Ectodermal cell (in vitro differentiated cells): ENCODE measurements around the gene PARD3B.

Experiments used
- H3K27ac ChIP-seq: 2 replicates; pipeline ENCODE4 v1.7.0; 2013; ENCODE audit warnings: mild to moderate bottlenecking, low read depth, low read length; ENCODE audit not compliant: insufficient read depth, poor library complexity, severe bottlenecking
- H3K27me3 ChIP-seq: 2 replicates; pipeline ENCODE4 v1.7.0; 2013; ENCODE audit warnings: mild to moderate bottlenecking, low read length; ENCODE audit not compliant: insufficient read depth, control insufficient read depth, poor library complexity, severe bottlenecking
- H3K36me3 ChIP-seq: one replicate; pipeline ENCODE4 v1.7.0; 2013; ENCODE audit warnings: low read length; ENCODE audit not compliant: control insufficient read depth, insufficient read depth
- H3K4me1 ChIP-seq: one replicate; pipeline ENCODE4 v1.7.0; 2013; ENCODE audit warnings: low read length; ENCODE audit not compliant: control insufficient read depth, insufficient read depth
- H3K4me3 ChIP-seq: 2 replicates; pipeline ENCODE4 v1.7.0; 2013; ENCODE audit warnings: low read depth, low read length, control low read depth; ENCODE audit not compliant: insufficient read depth
- H3K9me3 ChIP-seq: 2 replicates; pipeline ENCODE4 v1.7.0; 2013; ENCODE audit warnings: mild to moderate bottlenecking, low read length, moderate library complexity; ENCODE audit not compliant: control insufficient read depth
- WGBS, 2 experiments: methylation state at CpG; one replicate each; pipeline ENCODE4 v1.1.7; 2013; ENCODE audit warnings: missing lambda C conversion rate in 2 of 2; 5-methylcytosine and 5-hydroxymethylcytosine counted together

The PARD3B gene

GRCh38 chr2:204796581-204796980 lies 251.3 kb downstream of the PARD3B start:
- H3K36me3 ChIP-seq: no peaks in the 10 kb centered on the region
- H3K27me3 ChIP-seq: no peaks in the 10 kb centered on the region
- H3K9me3 ChIP-seq: no peaks in the 10 kb centered on the region
- H3K27ac ChIP-seq: no peak overlapping the region
- no peaks in the 10 kb centered on the region for H3K4me1 ChIP-seq
- no peak overlapping the region for H3K4me3 ChIP-seq
- WGBS, 2 experiments: 95 to 99% methylated on average over 4 of the region's 4 CpGs

GRCh38 chr2:204799791-204800190 lies 254.5 kb downstream of the PARD3B start:
- Histone ChIP-seq H3K9me3 (no peaks in the 10 kb centered on the region), H3K27me3 (no peaks in the 10 kb centered on the region), H3K4me3 (no peak overlapping the region), H3K36me3 (no peaks in the 10 kb centered on the region), H3K4me1 (no peaks in the 10 kb centered on the region), H3K27ac (no peak overlapping the region)
- 87 to 90% methylated on average over 1 to 2 of the region's 2 CpGs for WGBS, 2 experiments

GRCh38 chr2:204808494-204808893 lies 263.2 kb downstream of the PARD3B start:
- no peaks in the 10 kb centered on the region for H3K36me3 ChIP-seq
- no peaks in the 10 kb centered on the region for H3K27me3 ChIP-seq
- H3K4me3 ChIP-seq: no peak overlapping the region
- H3K27ac ChIP-seq: no peak overlapping the region
- no peaks in the 10 kb centered on the region for H3K9me3 ChIP-seq
- H3K4me1 ChIP-seq: no peaks in the 10 kb centered on the region

GRCh38 chr2:204824751-204825453 lies 279.6 kb downstream of the PARD3B start:
- H3K36me3 ChIP-seq: no peaks in the 10 kb centered on the region
- no peaks in the 10 kb centered on the region for H3K9me3 ChIP-seq
- 85 to 98% methylated on average over 5 of the region's 5 CpGs for WGBS, 2 experiments
- no peak overlapping the region for H3K27ac ChIP-seq
- H3K4me3 ChIP-seq: no peak overlapping the region
- H3K4me1 ChIP-seq: no peaks in the 10 kb centered on the region
- H3K27me3 ChIP-seq: no peaks in the 10 kb centered on the region

- Histone ChIP-seq H3K27ac (no peak overlapping the region), H3K9me3 (no peaks in the 10 kb centered on the region)
- WGBS, 2 experiments: 98 to 100% methylated on average over 4 to 5 of the region's 5 CpGs
These were observed 280.4 kb downstream of the PARD3B start for GRCh38 chr2:204825681-204826080.

GRCh38 chr2:204827701-204828590 lies 282.7 kb downstream of the PARD3B start:
- Histone ChIP-seq H3K27me3 (no peaks in the 10 kb centered on the region), H3K4me1 (no peaks in the 10 kb centered on the region)
- WGBS, 2 experiments: 94 to 95% methylated on average over 9 of the region's 9 CpGs

More at GRCh38 chr2:204825681-204826080, 280.4 kb downstream of the PARD3B start:
- H3K4me3 ChIP-seq: no peak overlapping the region
- no peaks in the 10 kb centered on the region for H3K27me3 ChIP-seq
- H3K36me3 ChIP-seq: no peaks in the 10 kb centered on the region
- H3K4me1 ChIP-seq: no peaks in the 10 kb centered on the region

GRCh38 chr2:204834716-204835384 lies 289.6 kb downstream of the PARD3B start:
- Histone ChIP-seq H3K27ac (no peak overlapping the region), H3K4me3 (no peak overlapping the region), H3K9me3 (no peaks in the 10 kb centered on the region), H3K27me3 (no peaks in the 10 kb centered on the region), H3K4me1 (no peaks in the 10 kb centered on the region), H3K36me3 (no peaks in the 10 kb centered on the region)
- WGBS, 2 experiments: 94 to 98% methylated on average over 3 of the region's 3 CpGs

More at GRCh38 chr2:204827701-204828590, 282.7 kb downstream of the PARD3B start:
- no peak overlapping the region for H3K27ac ChIP-seq
- H3K9me3 ChIP-seq: no peaks in the 10 kb centered on the region
- H3K36me3 ChIP-seq: no peaks in the 10 kb centered on the region
- H3K4me3 ChIP-seq: no peak overlapping the region

GRCh38 chr2:204835786-204836185 lies 290.5 kb downstream of the PARD3B start:
- no peak overlapping the region for H3K27ac ChIP-seq
- no peaks in the 10 kb centered on the region for H3K4me1 ChIP-seq
- WGBS, 2 experiments: 89 to 91% methylated on average over 3 of the region's 3 CpGs
- H3K9me3 ChIP-seq: no peaks in the 10 kb centered on the region
- no peaks in the 10 kb centered on the region for H3K36me3 ChIP-seq
- no peaks in the 10 kb centered on the region for H3K27me3 ChIP-seq
- H3K4me3 ChIP-seq: no peak overlapping the region

GRCh38 chr2:204840504-204840903 lies 295.2 kb downstream of the PARD3B start:
- H3K9me3 ChIP-seq: no peaks in the 10 kb centered on the region
- no peak overlapping the region for H3K4me3 ChIP-seq
- H3K27me3 ChIP-seq: no peaks in the 10 kb centered on the region
- 99 to 100% methylated on average over 5 of the region's 5 CpGs for WGBS, 2 experiments
- no peaks in the 10 kb centered on the region for H3K4me1 ChIP-seq
- no peak overlapping the region for H3K27ac ChIP-seq
- no peaks in the 10 kb centered on the region for H3K36me3 ChIP-seq

- no peaks in the 10 kb centered on the region for H3K36me3 ChIP-seq
- no peaks in the 10 kb centered on the region for H3K4me1 ChIP-seq
- no peaks in the 10 kb centered on the region for H3K9me3 ChIP-seq
- H3K27me3 ChIP-seq: no peaks in the 10 kb centered on the region
- H3K4me3 ChIP-seq: no peak overlapping the region
- WGBS, 2 experiments: 100% methylated on average over 1 of the region's 1 CpG; no CpG with 5 or more reads in 1 of the 2 experiments
- no peak overlapping the region for H3K27ac ChIP-seq
These were observed 296.8 kb downstream of the PARD3B start for GRCh38 chr2:204842068-204842467.
